A204.1 (cell line): ENCODE results near the gene P3H4.
"Not testable (repeated sequence)": the region's sequence is repeated elsewhere in the genome, so short reads cannot be mapped to it uniquely, and the experiment has no call there.

Source experiments
- FAIRE-seq: peaks from 2 replicates; lab custom pipeline; 2012; peaks lifted over from hg19 to GRCh38; lab: Jason Lieb, UNC

The P3H4 gene

DNA sequence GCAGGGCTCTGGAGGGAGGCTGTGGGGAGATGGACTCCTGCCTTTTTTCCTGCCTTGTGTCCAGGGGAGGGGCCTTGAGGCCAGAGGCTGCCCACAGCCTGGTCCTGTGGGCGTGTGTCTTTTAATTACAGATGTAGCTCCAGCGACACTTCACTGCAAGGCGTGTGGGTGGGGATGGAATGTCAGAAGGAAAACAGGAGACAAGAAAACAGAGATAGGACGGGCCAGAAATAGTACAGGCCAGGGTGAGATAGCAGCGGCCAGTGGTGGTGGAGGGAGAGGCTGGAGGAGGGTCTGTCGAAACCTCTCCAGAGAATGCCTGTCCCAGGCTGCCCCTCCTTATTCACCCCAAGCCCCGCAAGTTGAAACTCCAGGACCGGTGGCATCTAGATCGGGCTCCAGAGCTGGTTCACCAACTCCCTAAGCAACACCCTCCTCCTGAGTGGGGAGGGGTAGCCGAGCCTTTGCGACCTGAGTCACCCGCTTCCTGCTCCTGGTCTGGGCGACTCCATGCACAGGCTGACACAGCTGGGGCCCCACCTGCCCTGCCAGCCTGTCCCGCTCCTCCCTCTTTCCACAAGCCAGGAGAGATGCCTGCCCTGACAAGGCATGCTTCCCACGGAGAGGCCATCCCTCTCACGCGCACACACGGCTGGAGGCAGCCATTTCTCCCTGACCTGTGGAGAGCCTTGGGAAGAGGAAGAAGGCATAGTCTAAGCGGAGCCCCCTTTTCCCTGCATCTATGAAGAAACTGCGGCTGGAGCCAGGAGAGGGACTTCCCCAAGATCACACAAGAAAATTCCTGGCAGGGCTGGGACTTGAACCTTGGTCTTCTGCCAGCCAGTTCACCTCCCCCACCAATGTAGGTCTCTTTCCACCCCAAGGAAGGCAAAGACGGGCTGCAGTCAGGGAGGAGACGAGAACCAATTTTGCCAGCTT is 18.6 kb downstream of the P3H4 start:
- no peak for FAIRE-seq

DNA sequence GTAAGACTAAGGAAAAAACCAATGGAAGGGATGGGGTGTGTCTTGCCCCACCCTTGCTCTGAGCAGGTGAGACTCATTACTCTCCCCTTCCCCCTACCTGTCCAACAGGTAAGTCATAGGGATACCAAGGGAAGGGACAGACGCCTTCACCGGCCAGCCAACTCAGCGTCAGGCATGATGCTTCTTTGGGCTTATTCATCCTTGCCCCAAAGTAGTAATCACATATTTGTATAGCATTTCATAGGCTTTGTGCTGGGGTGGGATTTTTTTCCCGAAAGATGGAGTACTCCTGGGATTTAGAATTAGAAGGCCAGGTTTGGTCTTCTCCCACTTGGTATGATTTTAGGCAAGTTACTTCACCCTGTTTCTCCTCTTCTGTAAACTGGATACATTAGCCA is 24.7 kb downstream of the P3H4 start:
- FAIRE-seq: no peak

DNA sequence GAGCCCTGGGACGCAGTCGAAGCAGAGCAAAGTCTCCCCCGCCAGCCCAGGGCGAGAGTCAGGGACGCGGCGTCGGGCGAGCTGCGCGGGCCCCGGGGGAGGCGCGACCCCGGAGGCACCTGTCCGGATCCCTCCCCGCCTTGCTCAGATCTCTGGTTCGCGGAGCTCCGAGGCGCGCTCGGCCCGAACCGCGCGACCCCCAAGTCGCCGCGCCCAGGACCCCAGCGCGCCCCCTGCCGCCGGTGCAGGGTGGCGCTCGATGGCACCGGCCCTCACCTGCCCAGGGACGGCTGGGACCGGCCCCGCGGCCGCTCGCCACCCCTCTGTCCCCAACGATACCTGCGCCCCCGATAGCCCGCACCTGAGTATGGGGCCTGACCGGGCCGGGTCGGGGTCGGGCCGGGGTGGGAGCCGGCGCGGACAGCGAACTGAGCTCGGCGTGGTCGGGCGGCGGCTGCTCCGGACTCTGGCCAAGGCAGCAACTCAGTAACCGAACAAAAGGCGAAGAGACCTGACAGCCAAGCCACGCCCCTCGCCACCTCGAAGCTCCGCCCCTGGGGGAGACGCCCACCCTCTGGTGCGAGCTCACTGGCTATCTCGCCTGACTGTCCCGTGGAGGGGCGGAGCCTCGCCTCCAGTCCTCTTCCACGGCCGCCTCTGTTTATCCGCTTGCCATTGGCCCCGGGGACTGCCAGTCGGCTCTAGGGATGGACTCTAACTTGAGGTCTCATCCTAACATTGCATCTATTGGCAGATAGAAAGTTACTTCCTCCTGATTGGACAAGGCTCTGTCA is 25.3 kb downstream of the P3H4 start, which contains the start of gene JUP:
JUP (minus strand) TSS at position 485 of the 794 bp plus-strand sequence. CDS start 14,857 bp downstream, outside the sequence.
- no peak for FAIRE-seq

DNA sequence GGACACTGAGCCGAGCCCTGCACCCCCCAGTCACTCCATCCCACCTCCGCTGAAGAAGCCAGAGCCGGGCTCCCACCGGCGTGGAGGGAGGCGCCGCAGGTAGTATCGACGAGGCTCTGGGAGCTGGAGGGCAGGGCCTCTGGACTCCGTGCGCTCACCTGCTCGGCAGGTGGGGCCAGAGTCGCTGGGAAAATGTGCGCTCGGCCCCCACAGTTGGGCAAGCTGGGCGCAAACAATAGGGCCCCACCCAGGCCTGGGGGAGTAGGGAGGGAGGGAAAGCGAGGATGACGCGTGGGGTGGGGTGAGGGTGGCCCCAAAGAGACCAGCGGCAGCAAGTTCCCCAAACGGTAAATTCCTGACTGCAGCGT is 25.9 kb downstream of the P3H4 start:
- no peak for FAIRE-seq

DNA sequence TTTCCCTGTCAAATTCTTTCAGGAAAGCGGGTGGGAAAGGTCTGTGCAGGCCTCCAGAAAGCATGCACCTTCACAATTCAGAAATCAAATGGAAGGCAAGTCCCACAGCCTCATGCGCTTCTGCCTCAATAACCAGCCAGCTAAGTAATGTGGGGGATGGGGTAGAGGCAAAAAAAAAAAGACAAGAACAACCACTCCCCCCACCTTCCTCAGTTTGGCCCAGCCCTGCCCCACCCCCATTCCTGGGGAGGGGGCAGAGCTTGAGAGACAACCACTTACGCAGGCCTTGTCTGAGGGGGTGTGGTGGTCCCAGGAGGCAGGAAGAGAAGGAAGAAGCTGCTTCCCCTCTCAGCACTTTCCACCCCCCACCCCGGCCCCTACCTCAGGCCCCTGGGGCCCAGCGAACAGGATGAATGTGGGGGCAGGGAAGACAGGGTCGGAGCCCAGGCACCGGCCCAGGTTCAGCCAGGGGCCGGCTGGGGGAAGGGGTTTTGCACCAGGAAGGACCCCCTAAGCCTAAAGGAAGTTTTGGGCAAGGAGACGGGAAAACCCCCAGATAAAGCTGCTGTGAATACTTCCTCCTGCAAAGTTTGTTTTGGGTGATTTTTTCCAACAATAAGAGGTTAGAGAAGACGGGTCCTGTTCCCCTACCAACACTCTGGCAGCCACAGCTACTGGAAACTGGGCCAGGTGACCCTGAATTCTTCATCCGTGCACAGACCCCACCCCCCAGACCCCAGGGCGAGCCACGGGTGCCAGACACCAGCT is 26.5 kb downstream of the P3H4 start:
- no peak for FAIRE-seq

DNA sequence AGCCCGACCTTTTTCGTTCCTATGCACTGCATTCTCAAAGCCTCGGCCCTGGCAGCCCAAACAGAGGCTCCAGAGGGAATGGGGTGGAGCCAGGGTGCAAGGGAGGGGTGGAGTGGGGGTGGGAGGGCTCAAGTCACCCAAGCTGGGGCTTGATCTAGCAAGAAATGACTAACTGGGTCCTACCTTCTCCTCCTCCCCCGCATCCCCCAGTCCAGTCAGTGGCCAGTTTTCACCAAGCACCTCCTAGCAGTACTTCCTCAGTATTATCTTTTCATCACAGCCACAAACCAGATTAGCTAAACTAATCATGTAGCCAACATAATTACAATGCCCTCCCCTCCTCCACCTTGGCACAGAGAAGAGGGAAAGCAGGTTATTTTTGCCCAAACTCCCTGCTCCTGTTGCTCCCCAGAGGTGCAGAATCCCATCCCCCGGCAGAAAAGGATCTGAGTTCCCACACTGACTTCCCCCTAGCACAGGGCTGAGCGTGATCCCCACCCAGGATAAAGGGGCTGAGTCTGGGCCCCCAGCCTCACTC is 27.5 kb downstream of the P3H4 start:
- FAIRE-seq: no peak

DNA sequence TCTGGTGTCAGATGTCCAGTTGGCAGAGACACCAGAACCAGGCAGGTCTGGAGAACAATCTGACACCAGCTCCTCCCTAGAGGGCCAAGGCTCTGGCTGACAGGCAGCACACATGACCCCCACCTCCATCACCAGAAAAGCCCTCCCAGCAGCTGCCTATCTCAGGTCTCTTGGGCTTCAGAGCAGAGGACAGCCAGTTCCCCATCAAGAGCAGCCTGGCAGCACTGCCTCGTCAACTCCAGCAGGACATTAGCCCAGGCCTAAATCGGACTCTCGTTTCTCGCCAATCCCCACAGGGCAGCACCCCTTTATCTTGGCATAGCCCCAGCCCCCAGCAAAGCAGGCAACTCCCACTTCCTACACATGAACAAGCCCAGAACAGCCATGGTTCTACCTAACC is 29.6 kb downstream of the P3H4 start:
- FAIRE-seq: no peak

DNA sequence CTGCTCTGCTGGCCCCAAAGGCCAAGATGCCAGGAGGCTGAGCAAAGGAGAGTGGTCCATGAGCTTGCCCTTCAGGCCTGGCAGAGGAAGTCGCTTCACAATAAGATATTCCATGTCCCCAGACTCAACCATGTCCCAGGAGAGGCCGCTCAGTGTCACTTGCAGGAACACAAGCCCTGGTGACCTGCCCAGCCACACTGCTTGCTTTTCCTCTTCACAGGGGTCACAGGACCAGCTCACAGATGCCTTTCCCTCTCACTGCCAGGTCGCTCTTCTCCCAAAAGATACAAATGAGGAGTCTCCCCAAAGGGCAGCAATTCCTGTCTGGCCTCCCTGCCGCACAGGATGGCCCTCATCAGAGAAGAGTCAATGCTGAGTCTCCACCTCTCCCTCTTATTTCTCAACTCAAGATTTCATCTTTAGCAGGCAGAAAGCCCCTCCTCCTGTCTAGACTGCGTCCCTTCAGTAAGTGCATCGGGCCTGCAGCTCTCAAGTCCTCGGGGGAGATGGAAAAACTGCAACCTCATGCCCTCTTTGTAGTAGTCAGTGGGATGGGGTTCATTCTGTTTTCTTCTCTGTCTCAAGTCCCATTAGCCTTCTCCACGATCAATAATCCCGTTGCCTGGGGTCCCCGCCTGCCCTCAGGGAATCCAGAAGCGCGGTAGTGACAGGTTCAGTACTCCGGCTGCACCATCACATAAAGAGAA is 30.2 kb downstream of the P3H4 start:
- FAIRE-seq: no peak

DNA sequence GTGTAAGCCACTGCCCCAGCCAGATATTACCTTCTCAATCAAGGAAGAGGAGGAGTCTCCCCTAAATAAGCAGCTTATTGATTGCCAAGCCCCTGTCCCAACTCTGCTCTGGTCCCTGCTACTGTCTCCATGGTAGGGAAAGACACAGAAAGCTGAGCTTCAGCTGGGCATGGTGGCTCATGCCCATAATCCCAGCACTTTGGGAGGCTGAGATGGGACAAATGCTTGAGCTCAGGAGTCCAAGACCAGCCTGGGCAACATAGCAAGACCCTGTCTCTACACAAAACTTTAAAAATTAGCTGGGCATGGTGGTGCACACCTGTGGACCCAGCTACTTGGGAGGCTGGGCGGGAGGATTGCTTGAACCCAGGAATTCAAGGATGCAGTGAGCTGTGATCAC is 31.8 kb downstream of the P3H4 start:
- FAIRE-seq: no peak

DNA sequence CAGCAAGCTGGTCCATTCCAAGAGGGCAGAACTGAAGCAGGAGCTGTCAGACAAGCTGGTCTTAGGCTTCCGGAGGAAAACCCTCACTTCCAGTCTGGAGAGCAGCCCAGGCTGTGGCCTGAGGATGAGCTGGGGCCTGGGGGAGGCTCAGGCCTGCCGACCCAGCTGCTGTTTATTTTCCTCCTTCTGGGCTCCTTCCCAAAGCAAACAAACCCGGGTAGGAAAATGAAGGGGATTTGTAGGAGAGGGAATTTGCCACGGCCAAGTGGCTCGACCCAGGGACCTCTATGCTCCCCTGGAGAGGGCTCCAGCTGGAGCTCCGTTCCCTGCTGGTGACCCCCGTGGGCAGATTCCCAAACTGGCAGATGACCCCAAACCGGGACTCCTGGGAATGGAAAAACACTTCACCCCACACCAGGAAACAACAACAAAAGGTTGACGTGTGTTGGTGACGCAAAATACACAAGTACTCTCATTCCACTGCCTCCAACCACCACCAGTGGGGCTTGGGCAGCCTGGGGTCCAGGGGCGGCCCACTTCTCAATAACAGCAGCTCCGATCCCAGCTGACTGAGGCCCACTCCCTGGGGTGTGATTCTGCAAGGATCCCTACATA is 34.1 kb downstream of the P3H4 start:
- FAIRE-seq: no peak

DNA sequence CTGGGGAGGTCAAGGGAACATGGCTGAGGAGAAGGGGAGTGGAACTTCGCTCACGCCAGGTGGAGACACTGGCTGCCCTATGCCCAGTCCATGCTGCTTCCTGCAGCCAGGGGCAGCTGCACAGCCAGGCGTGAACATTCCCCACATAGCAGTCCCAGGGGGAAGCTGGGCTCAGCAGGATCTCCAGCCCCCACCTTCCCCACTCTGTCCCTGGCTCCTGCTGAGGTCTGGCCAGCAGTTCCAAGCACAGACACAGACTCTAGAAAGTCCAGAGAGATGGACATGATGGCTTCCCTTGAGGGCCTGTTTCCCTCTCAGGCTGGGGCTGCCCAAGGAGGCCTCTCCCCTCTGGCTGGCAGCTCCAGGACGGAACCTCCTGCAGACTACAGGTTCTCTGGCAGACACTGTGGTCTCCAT is 34.6 kb downstream of the P3H4 start:
- no peak for FAIRE-seq

DNA sequence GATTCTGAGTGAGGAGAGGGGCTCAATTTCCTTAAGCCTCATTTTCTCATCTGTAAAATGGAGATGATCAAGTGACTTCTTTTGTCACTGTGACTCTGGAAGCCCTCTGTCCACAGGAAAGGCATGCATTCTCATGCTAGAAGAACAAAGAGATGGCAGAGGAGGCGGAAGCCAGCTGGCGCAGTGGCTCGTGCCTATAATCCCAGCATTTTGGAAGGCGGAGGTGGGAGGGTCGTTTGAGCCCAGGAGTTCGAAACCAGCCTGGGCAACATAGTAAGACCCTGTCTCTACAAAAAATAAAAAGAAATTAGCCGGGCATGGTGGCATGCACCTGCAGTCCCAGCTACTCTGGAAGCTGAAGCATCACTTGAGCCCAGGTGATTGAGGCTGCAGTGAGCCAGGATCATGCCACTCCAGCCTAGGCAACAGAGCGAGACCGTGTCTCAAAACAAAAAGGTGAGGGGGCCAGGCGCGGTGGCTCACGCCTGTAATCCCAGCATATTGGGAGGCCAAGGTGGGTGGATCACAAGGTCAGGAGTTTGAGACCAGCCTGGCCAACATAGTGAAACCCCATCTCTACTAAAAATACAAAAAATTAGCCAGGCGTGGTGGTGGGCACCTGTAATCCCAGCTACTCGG is 35.4 kb downstream of the P3H4 start:
- FAIRE-seq: not testable (repeated sequence)

DNA sequence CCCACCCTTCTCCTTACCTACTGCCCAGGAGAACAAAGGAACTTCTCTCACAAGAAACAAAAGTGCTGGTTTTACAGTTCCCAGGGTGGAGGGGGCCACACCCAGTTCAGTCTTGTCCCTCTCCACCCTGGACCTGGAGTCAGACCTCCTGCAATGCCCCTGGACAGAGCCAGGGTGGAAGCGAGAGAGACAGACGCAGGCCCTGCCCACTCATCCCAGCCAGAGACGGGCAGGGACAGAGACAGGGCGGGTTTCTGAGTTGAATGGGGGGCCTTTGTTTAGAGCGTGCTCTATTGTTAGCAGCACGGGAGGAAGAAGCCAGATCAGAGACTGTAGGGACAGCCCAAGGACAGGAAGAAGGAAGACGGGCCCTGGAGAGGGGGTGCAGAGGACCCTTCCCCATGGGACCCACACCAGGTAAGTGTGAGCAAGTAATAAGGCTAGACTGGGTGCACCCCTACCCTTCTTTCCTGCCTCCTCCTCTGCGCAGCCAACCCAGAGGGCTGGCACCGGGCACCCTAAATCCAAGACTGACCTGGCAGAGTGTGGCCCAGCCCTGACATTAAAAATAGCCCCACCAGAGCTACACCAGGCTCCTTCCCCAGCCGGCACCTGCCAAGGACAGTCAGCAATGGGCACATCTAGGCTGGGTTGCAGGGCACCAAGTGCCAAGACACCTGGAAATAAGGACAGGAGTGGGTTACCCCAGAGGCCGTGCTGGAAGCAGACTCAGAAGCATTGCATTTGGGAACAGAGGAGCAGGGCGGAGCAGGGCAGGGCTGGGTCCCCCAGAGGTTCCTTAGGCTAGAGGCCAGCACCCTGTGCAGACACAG is 36.1 kb downstream of the P3H4 start:
- FAIRE-seq: no peak

DNA sequence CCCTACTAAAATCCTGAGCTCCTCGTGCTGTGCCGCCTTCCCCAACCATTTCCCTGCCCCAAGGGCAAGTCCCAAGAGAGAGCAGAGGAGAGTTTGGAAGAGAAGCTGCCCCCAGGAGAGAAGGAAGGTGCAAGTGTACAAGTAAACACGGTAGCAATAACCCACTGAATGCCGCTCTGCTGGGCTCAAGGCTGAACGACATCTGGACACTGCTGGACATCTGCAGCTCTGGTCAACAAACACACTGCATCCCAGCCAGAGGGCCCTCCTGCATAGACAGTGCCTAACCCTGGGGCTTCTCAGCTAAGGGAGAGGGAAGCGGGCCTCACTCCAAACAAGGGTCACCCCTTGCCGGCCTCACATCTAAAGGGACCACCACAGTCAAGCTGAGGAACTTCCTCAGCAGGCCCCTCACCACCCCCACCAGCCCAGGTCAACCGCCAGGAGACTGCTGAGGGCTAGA is 38.0 kb downstream of the P3H4 start:
- no peak for FAIRE-seq

DNA sequence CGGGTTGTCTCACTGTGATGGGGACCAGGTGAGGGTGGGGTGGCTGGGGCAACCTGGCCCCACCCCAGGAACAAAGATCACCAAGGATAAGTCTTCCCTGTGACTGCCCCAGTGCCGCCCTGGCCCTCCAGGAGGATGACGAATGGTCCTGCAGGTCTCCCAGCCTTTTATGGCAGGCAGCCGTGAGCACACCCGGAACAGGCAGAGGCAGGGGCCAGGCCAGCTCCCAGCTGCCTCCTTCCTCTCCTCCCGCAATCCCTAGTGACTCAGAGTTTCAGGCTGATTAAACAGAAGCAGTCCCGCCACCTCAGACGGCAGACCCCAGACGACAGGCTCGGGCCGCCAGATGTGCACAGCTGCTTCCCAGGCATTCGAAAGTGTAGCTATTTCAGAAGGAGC is 38.6 kb downstream of the P3H4 start:
- no peak for FAIRE-seq

DNA sequence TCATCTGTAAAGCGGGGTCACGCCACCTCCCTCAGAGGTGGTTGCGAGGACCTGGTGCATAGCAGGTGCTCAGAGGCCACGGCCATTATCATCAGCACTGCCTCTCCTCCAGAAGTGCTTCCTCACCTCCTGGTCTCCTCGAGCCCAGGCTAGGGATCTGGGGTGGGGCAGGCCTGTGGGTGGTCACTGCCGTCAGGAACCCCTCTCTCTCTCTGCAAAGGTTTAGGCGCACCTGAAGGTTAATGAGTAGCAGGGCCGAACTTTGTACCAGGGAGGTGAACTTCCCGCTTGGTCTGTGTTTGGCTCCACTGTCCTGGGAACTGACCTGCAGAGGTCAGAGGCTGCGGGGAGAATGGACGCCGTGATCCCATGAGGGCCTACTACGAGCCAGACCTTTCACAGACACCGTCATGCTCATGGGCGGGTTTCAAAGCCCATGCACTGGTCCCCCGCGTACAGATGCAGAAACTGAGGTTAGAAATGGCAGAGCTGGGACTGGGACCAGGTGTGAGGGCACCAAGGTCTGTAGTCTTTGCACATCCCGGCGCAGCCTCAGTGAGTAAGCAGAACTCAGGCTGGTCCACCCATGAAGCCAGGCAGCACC is 39.1 kb downstream of the P3H4 start:
- no peak for FAIRE-seq

DNA sequence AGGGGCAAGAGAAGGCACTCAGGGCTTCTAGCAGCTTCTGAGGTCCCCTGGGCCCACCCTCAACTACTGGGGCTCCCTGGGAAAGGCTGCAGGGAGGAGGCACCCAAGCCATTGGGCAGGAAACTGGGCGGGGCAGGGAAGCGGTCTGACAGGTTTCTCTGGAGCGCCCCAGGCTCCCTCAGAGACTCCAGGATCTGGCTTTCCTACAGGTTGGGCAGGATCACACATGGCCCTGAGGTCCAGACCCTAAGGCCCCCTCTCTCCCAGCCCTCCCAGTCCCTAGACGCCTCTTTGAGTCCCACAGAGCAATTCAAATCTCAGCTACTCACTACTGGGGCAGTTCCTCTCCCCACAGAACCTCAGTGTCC is 39.5 kb downstream of the P3H4 start:
- no peak for FAIRE-seq

DNA sequence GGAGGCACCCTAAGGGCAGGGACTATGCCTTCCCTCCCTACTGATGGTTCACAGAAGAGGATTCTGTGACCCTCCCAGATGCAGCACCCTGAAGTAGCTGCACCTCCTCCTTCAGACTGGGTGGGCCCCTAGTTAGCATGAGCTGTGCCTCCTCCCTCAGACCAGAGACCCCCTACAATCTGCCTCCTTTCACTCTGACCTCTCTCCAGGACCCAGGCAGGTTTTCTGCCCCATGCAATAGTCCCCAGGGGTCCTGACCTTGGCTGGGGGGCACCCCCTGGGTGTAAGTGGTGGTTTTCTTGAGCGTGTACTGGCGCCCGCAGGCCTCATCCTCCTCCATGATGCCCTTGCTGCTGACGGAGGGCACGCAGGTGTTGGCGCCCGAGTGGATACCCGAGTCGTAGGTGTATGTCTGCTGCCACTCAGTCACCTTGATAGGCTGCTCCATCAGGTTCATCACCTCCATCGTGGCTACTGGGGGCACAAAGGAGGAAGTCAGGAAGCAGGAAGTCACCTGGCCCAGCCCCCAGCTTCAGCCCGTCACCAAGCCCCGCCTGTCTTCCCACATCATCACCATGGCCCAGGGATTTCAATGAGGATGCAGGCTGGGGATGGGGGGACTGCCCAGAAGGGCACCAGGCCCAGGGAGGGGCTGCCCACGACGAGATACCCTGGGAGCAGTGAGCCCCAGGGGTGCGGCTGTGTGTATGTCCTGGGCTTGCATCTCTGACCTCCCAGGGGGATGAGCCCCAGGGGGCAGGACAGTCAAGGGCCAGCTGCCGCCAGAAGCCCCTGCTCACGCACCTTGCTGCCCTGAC is 40.2 kb downstream of the P3H4 start:
- FAIRE-seq: no peak
